Left lung (tissue), 10 donors: ENCODE data around the gene TNP2. TPM values are rescaled to one million over a fixed set of nuclear protein-coding genes. Genes with fewer than 3 reads are reported as not detected.

Source experiments
- ATAC-seq: fragments of 200-7000 bp; cut with Tn5 transposase; one replicate; pipeline ENCODE4 v1.9.1; 2020; ENCODE audit warnings: moderate library complexity
- DNase-seq, 4 donors: peaks; one replicate each; pipeline ENCODE4 v3.0.0-alpha.2; 2013 to 2020
- H3K27ac ChIP-seq, 2 donors: fragments of 200-600 bp; sonication (generic) in 1 of 2; one replicate each; pipeline versions ENCODE4 v1.5.0 to v1.8.0; 2020 to 2021
- H3K27me3 ChIP-seq, 2 donors: fragments of 200-600 bp; sonication (generic) in 1 of 2; one replicate each; pipeline versions ENCODE4 v1.5.0 to v1.8.0; 2020 to 2021
- H3K36me3 ChIP-seq, 2 donors: fragments of 200-600 bp; sonication (generic) in 1 of 2; one replicate each; pipeline versions ENCODE4 v1.5.0 to v1.8.0; 2020 to 2021
- H3K4me1 ChIP-seq, 2 donors: fragments of 200-600 bp; one replicate each; pipeline ENCODE4 v1.8.0; 2021
- H3K4me3 ChIP-seq, 2 donors: fragments of 200-600 bp; sonication (generic) in 1 of 2; one replicate each; pipeline versions ENCODE4 v1.5.0 to v1.8.0; 2020 to 2021; ENCODE audit warnings: mild to moderate bottlenecking in 1 of 2
- H3K9me3 ChIP-seq, 2 donors: fragments of 200-600 bp; sonication (generic) in 1 of 2; one replicate each; pipeline versions ENCODE4 v1.5.0 to v1.8.0; 2020 to 2021
- CTCF ChIP-seq, 2 donors: fragments of 200-600 bp; sonication (generic) in 1 of 2; IDR thresholded peaks; one replicate each; pipeline versions ENCODE4 v1.5.0 to v1.8.0; 2021; ENCODE audit warnings: antibody characterized with exemption in 2 of 2
- intact Hi-C, 2 donors: fragments of 100-400 bp; cut with DNase I; formaldehyde crosslinking; loops; one replicate each; pipeline versions ENCODE4 v1.11.2 to v1.14.2; 2022
- polyA plus RNA-seq, 6 donors: library from polyadenylated mRNA; unstranded; fragments of 120-200 nt; gene quantifications; one replicate each; pipeline ENCODE4 v1.2.1, GENCODE V29; 2013; ENCODE audit not compliant: insufficient read length in 6 of 6
- total RNA-seq, 2 donors: library from RNA; stranded (reverse); fragmentation: NEBNext Ultra II Directional; extraction: Animal tissue kit (Norgen Biotek cat#: 25700); gene quantifications; one replicate each; pipeline ENCODE4 v1.2.1, GENCODE V29; 2021
- donor health status: DM: no; HTN: yes; CAD: no.
- donor health status: DM: no; HTN: no; CAD: no.

The TNP2 gene
- total and polyA plus RNA-seq, 8 donors: not detected

- DNase-seq (peak in 1 of 4 donors; percentile 34), ATAC-seq (no peak)
- Histone ChIP-seq H3K4me3 (peak overlapping the region; percentile 74 to 92), H3K27me3 (peaks cover 0 to 7% of the 10 kb centered on the region in 2 donors), H3K36me3 (peaks cover 0 to 31% of the 10 kb centered on the region in 2 donors), H3K27ac (peak overlapping the region; percentile 96), H3K9me3 (no peaks in the 10 kb centered on the region), H3K4me1 (peaks cover 23 to 55% of the 10 kb centered on the region in 2 donors)
- TF ChIP-seq CTCF (IDR thresholded peaks at IDR 0.05): no peak
- intact Hi-C loops: loop anchor here in 1 of 2 donors (10.0 kb wide), 1 partner anchor 139 kb away; no protein-coding TSS in a partner anchor
These were observed 14.9 kb downstream of the TNP2 start for GRCh38 chr16:11253995-11254912.

DNA sequence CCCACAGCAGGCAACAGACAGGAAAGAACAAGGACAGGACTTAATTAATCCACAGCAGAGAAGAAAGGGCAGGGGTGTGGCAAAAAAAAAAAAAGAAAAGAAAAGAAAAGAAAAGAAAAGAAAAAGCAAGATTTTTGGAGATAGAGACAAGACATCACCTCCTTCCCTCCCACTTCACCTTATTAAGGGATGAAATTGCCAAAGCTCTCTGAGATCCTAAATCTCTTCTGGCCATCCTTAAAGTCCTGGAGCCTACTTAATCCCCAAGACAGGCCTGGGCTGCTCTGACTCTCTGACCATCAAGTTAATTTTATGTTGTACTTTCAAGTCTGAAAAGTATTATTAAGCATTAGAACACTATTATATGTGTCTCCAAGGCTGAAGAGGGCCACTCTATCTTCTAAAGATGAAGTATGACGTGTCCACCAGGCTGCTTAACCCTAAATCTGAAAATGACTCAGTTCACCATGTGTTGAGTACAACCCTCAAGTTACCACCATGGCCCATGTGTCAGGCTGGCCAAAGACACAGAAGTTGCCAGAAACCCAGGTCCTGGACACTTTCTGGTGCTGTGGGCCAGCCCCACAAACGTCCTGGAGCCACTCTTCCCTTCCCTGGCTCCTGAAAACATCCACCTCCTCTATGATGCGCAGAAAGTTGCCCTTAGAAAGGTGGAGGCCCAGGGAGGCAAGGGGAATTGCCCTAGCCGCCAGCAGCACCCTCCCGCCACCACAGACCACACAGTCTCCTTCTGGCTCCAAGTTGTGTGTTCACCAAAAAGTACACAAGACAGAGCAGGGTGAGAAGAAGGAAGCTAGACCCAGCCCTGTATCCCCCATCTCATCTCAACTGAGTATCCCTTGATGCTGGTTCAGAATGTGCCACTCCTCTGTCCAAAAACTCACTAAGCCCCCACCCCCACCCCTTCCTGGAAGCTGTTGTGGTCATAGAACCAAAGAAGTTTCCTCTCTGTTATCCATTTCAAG lies 15.8 kb downstream of the TNP2 start:
- Histone ChIP-seq H3K4me1 (peaks cover 16 to 46% of the 10 kb centered on the region in 2 donors), H3K27ac (peak overlapping the region; percentile 41 to 96), H3K36me3 (peaks cover 0 to 31% of the 10 kb centered on the region in 2 donors), H3K4me3 (peak overlapping the region; percentile 74 to 92), H3K9me3 (no peaks in the 10 kb centered on the region), H3K27me3 (peaks cover 0 to 7% of the 10 kb centered on the region in 2 donors)
- intact Hi-C loops: loop anchor here in 1 of 2 donors (10.0 kb wide), 1 partner anchor 139 kb away; no protein-coding TSS in a partner anchor
- TF ChIP-seq CTCF (IDR thresholded peaks at IDR 0.05): no peak
- no peak for ATAC-seq
- DNase-seq: no peak

DNA sequence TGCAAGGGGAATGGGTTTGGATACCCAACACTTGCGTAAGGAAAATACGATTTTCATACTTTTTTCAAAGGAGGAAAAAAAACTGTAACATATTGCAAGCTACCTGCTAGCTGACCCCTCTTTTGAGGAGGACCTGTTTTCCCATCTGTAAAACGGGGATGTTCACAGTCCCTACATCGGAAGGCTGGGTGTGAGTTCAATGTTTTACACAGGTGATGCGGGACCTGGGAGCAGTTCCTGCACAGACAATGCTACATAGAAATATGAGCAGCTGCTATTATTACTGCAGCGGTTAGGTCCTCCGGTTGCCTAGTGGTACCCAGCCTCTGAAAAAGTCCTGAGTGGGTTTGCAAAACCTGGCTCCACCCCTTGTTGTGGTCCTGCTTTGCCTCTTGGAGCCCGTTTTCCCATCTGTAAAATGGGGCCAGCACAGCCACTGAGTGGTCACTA lies 16.6 kb downstream of the TNP2 start:
- Histone ChIP-seq H3K36me3 (peaks cover 0 to 31% of the 10 kb centered on the region in 2 donors), H3K27ac (no peak overlapping the region), H3K4me1 (peaks cover 16 to 41% of the 10 kb centered on the region in 2 donors), H3K27me3 (peaks cover 0 to 7% of the 10 kb centered on the region in 2 donors), H3K9me3 (no peaks in the 10 kb centered on the region), H3K4me3 (peak overlapping the region in 1 of 2 donors; percentile 92)
- DNase-seq (no peak), ATAC-seq (no peak)
- intact Hi-C loops: loop anchor here in 1 of 2 donors (10.0 kb wide), 1 partner anchor 138 kb away; no protein-coding TSS in a partner anchor
- no peak for TF ChIP-seq CTCF (IDR thresholded peaks at IDR 0.05)

- Histone ChIP-seq H3K9me3 (no peaks in the 10 kb centered on the region), H3K36me3 (peaks cover 0 to 31% of the 10 kb centered on the region in 2 donors), H3K27ac (no peak overlapping the region), H3K4me1 (peaks cover 12 to 34% of the 10 kb centered on the region in 2 donors), H3K4me3 (peak overlapping the region in 1 of 2 donors; percentile 92), H3K27me3 (peaks cover 0 to 7% of the 10 kb centered on the region in 2 donors)
- intact Hi-C loops: loop anchor here in 1 of 2 donors (10.0 kb wide), 1 partner anchor 137 kb away; no protein-coding TSS in a partner anchor
- no peak for ATAC-seq
- no peak for TF ChIP-seq CTCF (IDR thresholded peaks at IDR 0.05)
- peak in 1 of 4 donors; percentile 44 for DNase-seq
These were observed 17.3 kb downstream of the TNP2 start for GRCh38 chr16:11251525-11252481.
